ENCODE results near the gene AQP6.

Gene AQP6

GRCh38 chr12:49942921-49943624 is 29.7 kb upstream of the AQP6 start:
- no peak for DNase-seq (ENCODE audit: low read depth in 2 of 2)

- no peak for DNase-seq (ENCODE audit: low read depth in 2 of 2)
These were observed 29.2 kb upstream of the AQP6 start for GRCh38 chr12:49943625-49943960.

GRCh38 chr12:49944046-49944445 is 28.7 kb upstream of the AQP6 start:
- DNase-seq (ENCODE audit: low read depth in 2 of 2), result no peak

DNA sequence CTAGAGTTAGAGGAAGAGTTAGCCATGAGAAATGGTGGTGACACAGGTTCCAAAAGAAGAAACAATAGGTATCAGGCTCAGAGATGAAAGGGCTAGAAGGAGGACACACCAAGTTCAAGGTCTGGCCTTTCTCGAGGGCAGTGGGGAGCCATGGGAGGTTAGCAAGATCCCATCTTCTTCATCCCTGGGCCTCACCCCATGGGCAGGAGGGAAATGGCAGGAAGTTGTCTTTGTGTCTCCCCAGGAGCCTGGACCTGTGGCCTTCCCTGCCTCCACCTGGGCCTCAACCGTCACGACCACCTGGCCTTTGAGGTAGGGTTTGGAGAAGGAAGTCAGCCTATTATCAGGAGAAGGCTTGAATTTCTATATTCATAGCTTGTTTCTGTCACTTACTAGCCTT is 28.0 kb upstream of the AQP6 start:
- DNase-seq (ENCODE audit: low read depth in 2 of 2), result no peak

GRCh38 chr12:49945394-49946080 is 27.2 kb upstream of the AQP6 start:
- peak; percentile 69 to 70 for DNase-seq (ENCODE audit: low read depth in 2 of 2)

DNA sequence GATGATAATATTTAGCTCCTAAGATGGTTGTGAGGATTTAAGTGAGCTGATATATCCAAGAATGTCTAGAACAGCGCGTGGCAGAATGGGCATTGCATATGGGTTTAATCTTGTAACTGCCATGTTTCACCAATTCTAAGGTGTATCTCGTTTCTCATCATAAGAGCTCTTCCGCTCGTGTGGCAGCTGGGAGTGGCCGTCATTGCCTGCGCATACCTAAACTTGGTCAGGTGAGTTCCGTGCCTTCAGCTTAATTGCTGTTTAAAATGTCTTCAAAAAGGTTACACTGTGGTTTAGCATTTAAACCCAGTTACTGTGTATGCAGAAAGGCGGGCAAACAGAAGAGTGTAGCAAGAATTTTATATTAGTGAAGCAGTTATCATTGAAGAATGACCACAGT is 26.7 kb upstream of the AQP6 start:
- DNase-seq (ENCODE audit: low read depth in 2 of 2), result no peak

GRCh38 chr12:49946497-49946896 is 26.2 kb upstream of the AQP6 start:
- no peak for DNase-seq (ENCODE audit: low read depth in 2 of 2)

DNA sequence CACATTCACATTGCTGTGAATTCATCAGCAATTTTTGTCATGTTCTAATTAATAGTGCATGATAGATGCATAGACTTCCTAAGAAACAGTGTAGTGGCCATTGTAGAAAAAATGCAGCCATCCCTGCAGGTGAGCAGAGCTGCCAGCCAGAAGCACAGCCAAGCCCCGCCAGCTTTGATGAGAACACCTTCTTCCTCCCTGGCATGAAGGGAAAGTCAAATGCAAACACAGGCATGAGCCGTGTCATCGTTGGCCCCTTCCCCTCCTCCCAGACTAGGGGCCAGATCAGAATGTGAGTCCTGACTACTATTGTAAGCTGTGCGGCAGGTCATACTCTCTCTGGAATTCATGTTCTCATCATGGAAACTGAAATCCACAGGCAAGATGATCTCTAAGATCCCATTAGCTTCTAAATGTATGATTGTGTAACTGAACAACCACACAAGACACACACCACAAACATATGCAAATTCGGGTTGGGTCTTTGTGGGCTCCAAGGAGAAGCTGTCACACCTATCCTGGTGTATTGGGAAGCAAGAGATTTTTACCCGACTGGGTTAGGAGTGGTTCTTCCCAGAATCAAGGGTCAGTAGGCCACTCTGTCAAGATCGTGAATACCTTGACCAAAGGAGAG is 25.0 kb upstream of the AQP6 start:
- no peak for DNase-seq (ENCODE audit: low read depth in 2 of 2)

GRCh38 chr12:49948866-49949845 is 23.6 kb upstream of the AQP6 start:
- DNase-seq (ENCODE audit: low read depth in 2 of 2), result no peak

DNA sequence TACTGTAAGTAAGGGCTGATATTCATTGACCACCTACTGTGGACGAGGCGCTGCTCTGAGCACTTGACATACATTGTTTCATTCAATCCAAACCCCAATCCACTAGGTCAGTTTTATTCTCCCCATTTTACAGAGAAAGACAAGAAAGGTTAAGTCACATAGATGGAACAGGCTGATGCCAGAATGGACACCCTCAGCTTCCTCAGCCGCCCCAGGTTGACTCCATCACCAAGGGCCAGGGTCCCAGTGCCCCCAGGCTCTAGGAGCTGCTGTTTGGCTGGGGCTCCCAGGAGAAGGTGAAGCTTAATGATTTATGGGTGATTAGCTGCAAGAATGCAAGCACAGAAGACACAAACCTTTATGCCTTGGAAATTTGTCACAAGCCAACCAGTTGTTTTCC is 22.9 kb upstream of the AQP6 start:
- no peak for DNase-seq (ENCODE audit: low read depth in 2 of 2)

- DNase-seq (ENCODE audit: low read depth in 2 of 2), result no peak
These were observed 22.2 kb upstream of the AQP6 start, which contains the start of gene AQP2 for GRCh38 chr12:49950273-49951251. Gene AQP2 (plus strand): TSS chr12:49950737. CDS start chr12:49950831, 94 bp downstream.

DNA sequence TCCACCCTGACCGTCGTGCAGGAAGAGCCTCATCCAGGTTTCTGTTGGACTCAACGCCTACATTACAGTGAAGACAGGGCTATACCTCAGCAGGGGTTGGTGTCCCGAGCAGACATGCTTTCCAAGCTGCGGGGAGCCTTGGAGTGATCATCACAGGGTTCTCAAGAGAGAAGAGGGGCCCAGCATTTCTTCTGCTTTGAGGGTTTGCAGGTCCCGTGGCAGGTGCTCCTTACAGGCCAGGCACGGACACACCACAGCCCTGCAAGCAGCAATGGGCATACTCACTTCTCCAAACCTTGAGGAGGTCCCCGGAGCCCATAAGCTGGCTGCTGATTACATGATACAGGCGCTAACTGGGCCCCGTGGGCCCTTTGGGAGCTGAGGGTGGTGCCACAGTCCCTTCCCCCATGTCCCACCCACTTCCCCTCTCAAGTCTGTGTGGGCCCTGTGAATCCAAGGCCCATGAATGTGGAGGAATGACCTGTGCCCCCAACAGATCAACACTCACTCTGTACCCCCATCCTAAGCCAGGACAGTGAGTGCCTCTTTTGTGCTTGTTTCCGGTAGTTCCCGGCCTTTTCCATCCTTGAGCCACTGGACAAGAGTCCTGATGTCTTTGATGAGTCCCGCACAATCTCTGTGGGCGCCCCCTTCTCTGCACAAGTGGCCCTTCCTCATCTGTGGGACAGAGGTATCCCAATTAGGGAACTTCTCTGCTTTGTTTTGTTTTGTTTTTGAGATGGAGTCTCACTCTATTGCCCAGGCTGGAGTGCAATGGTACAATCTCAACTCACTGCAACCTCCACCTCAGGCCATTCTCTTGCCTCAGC is 21.1 kb upstream of the AQP6 start:
- no peak for DNase-seq (ENCODE audit: low read depth in 2 of 2)

GRCh38 chr12:49952391-49953055 is 20.2 kb upstream of the AQP6 start:
- DNase-seq (ENCODE audit: low read depth in 2 of 2), result no peak

DNA sequence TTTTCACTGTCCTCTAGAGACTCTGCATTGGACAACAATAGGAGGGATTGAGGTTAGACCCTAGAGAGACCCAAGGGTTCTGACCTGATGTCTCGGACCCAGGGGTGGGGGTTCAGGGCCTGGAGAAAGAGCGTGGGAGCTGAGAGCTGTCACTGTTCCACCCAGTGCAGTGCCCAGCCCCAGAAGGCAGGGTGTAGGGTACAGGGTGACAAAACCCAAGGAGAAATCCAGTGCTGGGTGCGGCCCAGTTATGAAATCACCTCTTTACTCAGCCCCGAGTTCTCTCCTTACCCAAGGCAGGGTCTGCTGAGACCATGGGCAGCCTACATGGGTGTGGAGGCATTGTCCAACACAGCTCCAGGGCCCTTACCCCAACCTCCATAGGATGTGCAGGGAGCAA is 19.6 kb upstream of the AQP6 start:
- DNase-seq (ENCODE audit: low read depth in 2 of 2), result no peak

- no peak for DNase-seq (ENCODE audit: low read depth in 2 of 2)
These were observed 18.5 kb upstream of the AQP6 start for GRCh38 chr12:49953961-49954846.

- no peak for DNase-seq (ENCODE audit: low read depth in 2 of 2)
These were observed 17.6 kb upstream of the AQP6 start for GRCh38 chr12:49954863-49955830.

Measured in stimulated activated CD8-positive, alpha-beta memory T cell treated with anti-CD3 and anti-CD28 coated beads, Interleukin-7, amount 100 ng/mL, for 1 hour (primary cell).